HG03196 (cell line): ENCODE data around the gene TRIM65.

Source experiments
- ATAC-seq: cut with Tn5 transposase; IDR thresholded peaks from one replicate; pipeline ENCODE4 v1.9.1; 2021; ENCODE audit not compliant: unreplicated experiment

TRIM65 gene

GRCh38 chr17:75839942-75840798, 56.6 kb downstream of the TRIM65 start:
- no peak for ATAC-seq
